Pancreas (tissue), 10 donors: ENCODE measurements around the gene CMTM7. TPM values are rescaled to one million over a fixed set of nuclear protein-coding genes. Genes with fewer than 3 reads are reported as not detected.

Experiments used
- ATAC-seq, 4 donors: fragments of 200-7000 bp; cut with Tn5 transposase; one replicate each; pipeline versions ENCODE4 v1.8.0 to v1.9.1; 2020; ENCODE audit warnings: mild to moderate bottlenecking in 4 of 4, moderate library complexity in 4 of 4
- DNase-seq, 6 donors: peaks; one replicate each; pipeline ENCODE4 v3.0.0-alpha.2; 2020
- FAIRE-seq: peaks from 2 replicates; lab custom pipeline; 2012; peaks lifted over from hg19 to GRCh38; lab: Jason Lieb, UNC
- H3K27ac ChIP-seq, 4 donors: fragments of 200-600 bp; sonication (generic); 1 replicate in 3 of 4; 2 replicates in 1 of 4; pipeline versions ENCODE4 v1.5.0 to v1.8.0; 2020
- H3K27me3 ChIP-seq, 4 donors: fragments of 200-600 bp; one replicate each; pipeline ENCODE4 v1.8.0; 2021
- H3K36me3 ChIP-seq, 3 donors: fragments of 200-600 bp; sonication (generic) in 1 of 3; one replicate each; pipeline versions ENCODE4 v1.5.0 to v1.8.0; 2020 to 2021
- H3K4me1 ChIP-seq, 3 donors: fragments of 200-600 bp; one replicate each; pipeline ENCODE4 v1.8.0; 2021
- H3K4me3 ChIP-seq, 4 donors: fragments of 200-600 bp; sonication (generic) in 2 of 4; one replicate each; pipeline versions ENCODE4 v1.5.0 to v1.8.0; 2020 to 2021
- H3K9me3 ChIP-seq, 4 donors: fragments of 200-600 bp; one replicate each; pipeline ENCODE4 v1.8.0; 2021
- WGBS, 2 donors: extraction: QIAGEN DNeasy Blood & Tissue Kit; methylation state at CpG; one replicate each; pipeline ENCODE4 v1.1.7; 2013; 5-methylcytosine and 5-hydroxymethylcytosine counted together
- intact Hi-C, 3 donors: fragments of 100-400 bp; cut with DNase I; formaldehyde crosslinking; loops; one replicate each; pipeline versions ENCODE4 v1.11.1 to v1.14.2; 2022
- polyA plus RNA-seq, 2 donors: library from polyadenylated mRNA; stranded (reverse); fragments of 200-250 nt; gene quantifications; one replicate each; pipeline ENCODE4 v1.2.3, GENCODE V29; 2013
- total RNA-seq, 6 donors: library from RNA; stranded (reverse); fragmentation: NEBNext Ultra II Directional in 4 of 6; extraction: Animal tissue kit (Norgen Biotek cat#: 25700) in 4 of 6; gene quantifications; one replicate each; pipeline versions ENCODE4 v1.2.1 to v1.2.4, GENCODE V29; 2021 to 2023
- TF ChIP-seq, protein P1 (sequence below), 4 donors: fragments of 200-600 bp; sonication (generic) in 3 of 4; IDR thresholded peaks; one replicate each; pipeline versions ENCODE4 v1.5.0 to v1.8.0; 2021; ENCODE audit warnings: antibody characterized with exemption in 4 of 4
- donor health status: healthy with polysubstance abuse.
- donor health status: DM: no; HTN: no; CAD: no; lungs with moderate emphysema.
- donor health status: DM: no; HTN: no; CAD: no.
- donor health status: control.
- donor health status: control.
- donor health status: Bipolar disorder and iron deficiency.
- donor health status: DM: yes; HTN: yes; CAD: no.
- donor health status: DM: no; HTN: no; CAD: no.
- donor health status: DM: no; HTN: no; CAD: no.
- donor health status: DM: yes; HTN: yes; CAD: no.

Gene CMTM7
- total and polyA plus RNA-seq, 8 donors, result 6.1 to 23.8 (median 12.0) TPM

DNA sequence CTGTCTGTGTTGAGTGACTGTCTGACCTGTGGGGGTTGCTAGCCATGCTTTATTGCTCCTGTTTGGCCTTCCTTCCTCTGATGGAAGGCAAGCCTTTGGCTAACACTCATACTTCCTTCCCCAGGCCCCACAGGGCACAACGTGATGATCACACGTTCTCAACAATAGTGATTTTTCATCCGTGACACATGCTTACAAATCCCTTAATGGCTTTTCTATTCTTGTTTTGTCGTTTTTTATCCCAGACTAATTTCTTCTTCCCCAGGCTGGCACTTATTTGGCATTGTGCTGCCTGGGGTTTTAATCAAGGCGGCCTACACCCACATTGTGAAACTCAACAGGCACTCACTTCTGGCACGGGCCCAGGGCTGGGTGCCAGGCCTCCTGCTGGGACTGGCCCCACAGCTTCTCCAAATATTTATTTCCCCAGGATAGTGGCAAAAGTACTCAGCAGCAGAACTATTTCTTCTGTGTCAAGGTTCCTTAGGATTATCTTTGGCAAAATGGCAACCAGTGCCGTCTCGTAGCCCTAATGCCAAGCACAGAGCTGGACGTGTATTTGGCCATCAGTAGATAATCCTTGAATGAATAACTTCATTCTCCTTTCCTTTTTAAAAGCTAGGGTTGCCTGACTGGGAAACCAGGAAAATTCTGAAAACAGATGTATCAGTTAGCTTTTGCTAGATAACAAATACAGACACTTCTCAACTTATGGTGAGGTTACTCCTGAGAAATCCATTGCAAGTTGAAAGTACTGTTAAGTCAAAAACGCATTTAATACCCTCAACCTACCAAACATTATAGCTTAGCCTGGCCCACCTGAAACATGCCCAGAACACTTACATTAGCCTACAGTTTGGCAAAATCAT lies 30.6 kb downstream of the CMTM7 start:
- no peak for FAIRE-seq
- peak; percentile 93 to 99 (median 98) for DNase-seq
- Histone ChIP-seq H3K4me3 (no peak overlapping the region), H3K36me3 (no peaks in the 10 kb centered on the region), H3K4me1 (peaks cover 36 to 53% (median 52%) of the 10 kb centered on the region in 3 donors), H3K27me3 (no peaks in the 10 kb centered on the region), H3K27ac (peak overlapping the region; percentile 61 to 93 (median 86)), H3K9me3 (no peaks in the 10 kb centered on the region)
- intact Hi-C loops, result no loop called here
- ATAC-seq, result peak; percentile 83 to 91 (median 90)
- TF ChIP-seq, protein P1, sequence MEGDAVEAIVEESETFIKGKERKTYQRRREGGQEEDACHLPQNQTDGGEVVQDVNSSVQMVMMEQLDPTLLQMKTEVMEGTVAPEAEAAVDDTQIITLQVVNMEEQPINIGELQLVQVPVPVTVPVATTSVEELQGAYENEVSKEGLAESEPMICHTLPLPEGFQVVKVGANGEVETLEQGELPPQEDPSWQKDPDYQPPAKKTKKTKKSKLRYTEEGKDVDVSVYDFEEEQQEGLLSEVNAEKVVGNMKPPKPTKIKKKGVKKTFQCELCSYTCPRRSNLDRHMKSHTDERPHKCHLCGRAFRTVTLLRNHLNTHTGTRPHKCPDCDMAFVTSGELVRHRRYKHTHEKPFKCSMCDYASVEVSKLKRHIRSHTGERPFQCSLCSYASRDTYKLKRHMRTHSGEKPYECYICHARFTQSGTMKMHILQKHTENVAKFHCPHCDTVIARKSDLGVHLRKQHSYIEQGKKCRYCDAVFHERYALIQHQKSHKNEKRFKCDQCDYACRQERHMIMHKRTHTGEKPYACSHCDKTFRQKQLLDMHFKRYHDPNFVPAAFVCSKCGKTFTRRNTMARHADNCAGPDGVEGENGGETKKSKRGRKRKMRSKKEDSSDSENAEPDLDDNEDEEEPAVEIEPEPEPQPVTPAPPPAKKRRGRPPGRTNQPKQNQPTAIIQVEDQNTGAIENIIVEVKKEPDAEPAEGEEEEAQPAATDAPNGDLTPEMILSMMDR (IDR thresholded peaks at IDR 0.05), result no peak
- 12% methylated on average over 10 of the region's 10 CpGs for WGBS, 2 donors

- Histone ChIP-seq H3K27ac (peak overlapping the region; percentile 52 to 93 (median 86)), H3K4me1 (peaks cover 36 to 53% (median 51%) of the 10 kb centered on the region in 3 donors), H3K9me3 (no peaks in the 10 kb centered on the region), H3K27me3 (no peaks in the 10 kb centered on the region), H3K4me3 (no peak overlapping the region), H3K36me3 (no peaks in the 10 kb centered on the region)
- intact Hi-C loops, result no loop called here
- no peak for ATAC-seq
- no peak for DNase-seq
- WGBS, 2 donors, result 72 to 83% methylated on average over 2 of the region's 2 CpGs
- TF ChIP-seq, protein P1 (IDR thresholded peaks at IDR 0.05), result no peak
- FAIRE-seq, result no peak
These were observed 31.3 kb downstream of the CMTM7 start for GRCh38 chr3:32422943-32423342.

GRCh38 chr3:32423534-32423933 lies 31.9 kb downstream of the CMTM7 start:
- Histone ChIP-seq H3K4me1 (peaks cover 36 to 56% (median 45%) of the 10 kb centered on the region in 3 donors), H3K4me3 (no peak overlapping the region), H3K27me3 (no peaks in the 10 kb centered on the region), H3K36me3 (no peaks in the 10 kb centered on the region), H3K27ac (peak overlapping the region; percentile 52 to 93 (median 86)), H3K9me3 (no peaks in the 10 kb centered on the region)
- intact Hi-C loops, result no loop called here
- 89 to 93% methylated on average over 3 of the region's 3 CpGs for WGBS, 2 donors
- no peak for FAIRE-seq
- TF ChIP-seq, protein P1 (IDR thresholded peaks at IDR 0.05), result no peak
- no peak for ATAC-seq
- no peak for DNase-seq

- no peak for ATAC-seq
- no peak overlapping the region for H3K4me3 ChIP-seq
- H3K36me3 ChIP-seq, result no peaks in the 10 kb centered on the region
- intact Hi-C loops, result no loop called here
- WGBS, 2 donors, result 89 to 93% methylated on average over 12 of the region's 12 CpGs
- H3K9me3 ChIP-seq, result no peaks in the 10 kb centered on the region
- TF ChIP-seq, protein P1 (IDR thresholded peaks at IDR 0.05), result no peak
- H3K27me3 ChIP-seq, result no peaks in the 10 kb centered on the region
- peak overlapping the region; percentile 1 to 93 (median 86) for H3K27ac ChIP-seq
- peaks cover 36 to 52% (median 40%) of the 10 kb centered on the region in 3 donors for H3K4me1 ChIP-seq
- DNase-seq, result no peak
- FAIRE-seq, result no peak
These were observed 32.4 kb downstream of the CMTM7 start for GRCh38 chr3:32423956-32424557.
